Nephron (organoid): Measurements from ENCODE around the gene PXDC1.

Experiments
- H3K27ac Mint-ChIP-seq, 3 experiments: 2 replicates each; pipeline ENCODE4 v1.8.0; 2020; ENCODE audit warnings: mixed read lengths in 3 of 3, mild to moderate bottlenecking in 2 of 3, moderate library complexity in 1 of 3
- H3K27me3 Mint-ChIP-seq: 2 replicates; pipeline ENCODE4 v1.8.0; 2021; ENCODE audit warnings: low read depth, mild to moderate bottlenecking, moderate library complexity, mixed read lengths
- H3K36me3 Mint-ChIP-seq: 2 replicates; pipeline ENCODE4 v1.8.0; 2020; ENCODE audit warnings: low read depth, mixed read lengths
- H3K4me1 Mint-ChIP-seq: 2 replicates; pipeline ENCODE4 v1.8.0; 2020; ENCODE audit warnings: mixed read lengths
- H3K4me3 Mint-ChIP-seq, 3 experiments: 2 replicates each; pipeline ENCODE4 v1.8.0; 2020; ENCODE audit warnings: mild to moderate bottlenecking in 3 of 3, mixed read lengths in 3 of 3, moderate library complexity in 2 of 3
- H3K9me3 Mint-ChIP-seq: 2 replicates; pipeline ENCODE4 v1.8.0; 2020; ENCODE audit warnings: mixed read lengths
- TF ChIP-seq, protein P1 (sequence below), 3 experiments: fragments of 200-600 bp; sonication (generic); IDR thresholded peaks; one replicate each; pipeline ENCODE4 v1.5.0; 2021; ENCODE audit warnings: antibody characterized with exemption in 3 of 3; ENCODE audit not compliant: unreplicated experiment in 3 of 3

Gene PXDC1

GRCh38 chr6:3707024-3707423, 44.5 kb downstream of the PXDC1 start:
- Mint-ChIP-seq H3K4me1 (peaks cover 5% of the 10 kb centered on the region), H3K4me3 (no peak overlapping the region), H3K27me3 (peaks cover 5% of the 10 kb centered on the region), H3K36me3 (peaks cover 4% of the 10 kb centered on the region), H3K27ac (no peak overlapping the region), H3K9me3 (peaks cover 15% of the 10 kb centered on the region)
- TF ChIP-seq, protein P1, sequence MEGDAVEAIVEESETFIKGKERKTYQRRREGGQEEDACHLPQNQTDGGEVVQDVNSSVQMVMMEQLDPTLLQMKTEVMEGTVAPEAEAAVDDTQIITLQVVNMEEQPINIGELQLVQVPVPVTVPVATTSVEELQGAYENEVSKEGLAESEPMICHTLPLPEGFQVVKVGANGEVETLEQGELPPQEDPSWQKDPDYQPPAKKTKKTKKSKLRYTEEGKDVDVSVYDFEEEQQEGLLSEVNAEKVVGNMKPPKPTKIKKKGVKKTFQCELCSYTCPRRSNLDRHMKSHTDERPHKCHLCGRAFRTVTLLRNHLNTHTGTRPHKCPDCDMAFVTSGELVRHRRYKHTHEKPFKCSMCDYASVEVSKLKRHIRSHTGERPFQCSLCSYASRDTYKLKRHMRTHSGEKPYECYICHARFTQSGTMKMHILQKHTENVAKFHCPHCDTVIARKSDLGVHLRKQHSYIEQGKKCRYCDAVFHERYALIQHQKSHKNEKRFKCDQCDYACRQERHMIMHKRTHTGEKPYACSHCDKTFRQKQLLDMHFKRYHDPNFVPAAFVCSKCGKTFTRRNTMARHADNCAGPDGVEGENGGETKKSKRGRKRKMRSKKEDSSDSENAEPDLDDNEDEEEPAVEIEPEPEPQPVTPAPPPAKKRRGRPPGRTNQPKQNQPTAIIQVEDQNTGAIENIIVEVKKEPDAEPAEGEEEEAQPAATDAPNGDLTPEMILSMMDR (IDR thresholded peaks at IDR 0.05; ENCODE audit: unreplicated experiment in 3 of 3) = no peak

- peaks cover 5% of the 10 kb centered on the region for H3K4me1 Mint-ChIP-seq
Observed at GRCh38 chr6:3706547-3706946, 45.0 kb downstream of the PXDC1 start.

GRCh38 chr6:3701631-3702030, 49.9 kb downstream of the PXDC1 start:
- H3K4me3 Mint-ChIP-seq = no peak overlapping the region
- H3K36me3 Mint-ChIP-seq = peaks cover 4% of the 10 kb centered on the region
- H3K27ac Mint-ChIP-seq = no peak overlapping the region
- H3K4me1 Mint-ChIP-seq = peaks cover 14% of the 10 kb centered on the region
- TF ChIP-seq, protein P1 (IDR thresholded peaks at IDR 0.05; ENCODE audit: unreplicated experiment in 3 of 3) = no peak
- H3K9me3 Mint-ChIP-seq = peaks cover 19% of the 10 kb centered on the region
- peaks cover 9% of the 10 kb centered on the region for H3K27me3 Mint-ChIP-seq

More at GRCh38 chr6:3706547-3706946, 45.0 kb downstream of the PXDC1 start:
- Mint-ChIP-seq H3K36me3 (peaks cover 4% of the 10 kb centered on the region), H3K27me3 (peaks cover 7% of the 10 kb centered on the region), H3K4me3 (no peak overlapping the region), H3K9me3 (peaks cover 15% of the 10 kb centered on the region), H3K27ac (no peak overlapping the region)
- TF ChIP-seq, protein P1 (IDR thresholded peaks at IDR 0.05; ENCODE audit: unreplicated experiment in 3 of 3) = no peak

DNA sequence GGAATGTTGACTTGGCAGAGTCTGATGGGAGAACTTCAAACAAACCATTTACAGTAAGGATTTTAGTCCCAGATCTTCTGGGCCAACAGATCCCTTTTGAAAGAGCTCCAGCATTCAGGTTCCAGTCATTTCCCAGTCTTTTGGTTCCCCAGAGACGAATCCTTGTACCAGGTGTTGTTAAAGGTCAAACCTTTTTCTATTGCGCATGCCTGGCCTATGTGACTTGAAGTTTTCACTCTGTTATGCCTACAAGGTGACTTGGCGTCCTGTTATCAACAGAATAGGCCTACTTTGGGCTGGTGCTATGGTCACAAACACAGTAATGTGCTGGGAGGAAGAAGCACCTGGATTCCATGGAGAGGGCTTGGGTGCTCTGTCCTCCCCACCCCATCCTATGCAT, 52.3 kb downstream of the PXDC1 start:
- peaks cover 4% of the 10 kb centered on the region for H3K27me3 Mint-ChIP-seq
- no peak overlapping the region for H3K27ac Mint-ChIP-seq
- no peak overlapping the region for H3K4me3 Mint-ChIP-seq
- peaks cover 3% of the 10 kb centered on the region for H3K9me3 Mint-ChIP-seq
- TF ChIP-seq, protein P1 (IDR thresholded peaks at IDR 0.05; ENCODE audit: unreplicated experiment in 3 of 3) = no peak
- H3K4me1 Mint-ChIP-seq = peaks cover 27% of the 10 kb centered on the region
- no peaks in the 10 kb centered on the region for H3K36me3 Mint-ChIP-seq

GRCh38 chr6:3698021-3698420, 53.5 kb downstream of the PXDC1 start:
- peaks cover 4% of the 10 kb centered on the region for H3K27me3 Mint-ChIP-seq
- H3K36me3 Mint-ChIP-seq = no peaks in the 10 kb centered on the region
- H3K9me3 Mint-ChIP-seq = peaks cover 3% of the 10 kb centered on the region
- H3K4me1 Mint-ChIP-seq = peaks cover 32% of the 10 kb centered on the region
- H3K4me3 Mint-ChIP-seq = no peak overlapping the region
- no peak overlapping the region for H3K27ac Mint-ChIP-seq
- TF ChIP-seq, protein P1 (IDR thresholded peaks at IDR 0.05; ENCODE audit: unreplicated experiment in 3 of 3) = no peak

DNA sequence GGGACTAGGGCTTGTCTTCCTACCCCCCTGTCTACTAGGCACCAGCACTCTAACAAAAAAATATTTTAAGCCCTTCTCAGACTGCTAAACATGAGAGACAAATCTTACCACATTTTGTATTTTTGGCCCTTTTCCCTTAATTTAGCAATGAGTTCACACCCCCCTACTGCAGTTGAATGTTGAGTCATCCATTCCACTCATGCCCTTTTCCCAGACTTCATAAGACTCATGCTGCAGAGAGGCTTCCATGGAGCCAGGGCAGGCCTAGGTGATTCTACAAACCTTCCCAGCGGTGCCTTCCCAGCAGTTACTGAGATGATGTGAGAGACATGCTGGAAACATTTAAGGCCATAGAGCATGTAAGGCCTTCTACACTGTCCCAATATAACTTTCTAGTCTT, 53.9 kb downstream of the PXDC1 start:
- Mint-ChIP-seq H3K4me1 (peaks cover 32% of the 10 kb centered on the region), H3K27me3 (peaks cover 4% of the 10 kb centered on the region), H3K27ac (no peak overlapping the region), H3K4me3 (no peak overlapping the region), H3K9me3 (peaks cover 3% of the 10 kb centered on the region), H3K36me3 (no peaks in the 10 kb centered on the region)
- TF ChIP-seq, protein P1 (IDR thresholded peaks at IDR 0.05; ENCODE audit: unreplicated experiment in 3 of 3) = no peak
